OCI-LY7 (cell line): ENCODE results near the gene TMEM182. TPM values are rescaled to one million over a fixed set of nuclear protein-coding genes. Genes with fewer than 3 reads are reported as not detected.

ENCODE experiments used
- BruUV-seq: library from RNA; stranded (reverse); fragments of 400-500 nt; replicated peaks from 2 replicates; lab custom pipeline; 2021; lab: Mats Ljungman, UMichigan
- CTCF ChIA-PET: fragments of 300-600 bp; sonication (Branson Sonifier 250); formaldehyde crosslinking; loops from one replicate; lab custom pipeline; 2022; ENCODE audit warnings: antibody characterized with exemption; ENCODE audit not compliant: unreplicated experiment; lab: Charles Lee
- POLR2A ChIA-PET: fragments of 300-600 bp; sonication (Branson Sonifier 250); formaldehyde crosslinking; loops from one replicate; lab custom pipeline; 2022; ENCODE audit warnings: antibody characterized with exemption; lab: Charles Lee
- DNase-seq: peaks from one replicate; pipeline ENCODE4 v3.0.0-alpha.2; 2015; ENCODE audit warnings: low spot score
- H2AFZ ChIP-seq: fragments of 200-600 bp; sonication (generic), shearing (Covaris generic); 2 replicates; pipeline ENCODE4 v1.6.1; 2014; ENCODE audit warnings: mild to moderate bottlenecking, antibody characterized with exemption, low read length, moderate library complexity
- H3K27ac ChIP-seq: fragments of 200-600 bp; sonication (generic); 2 replicates; pipeline ENCODE4 v1.5.1; 2014; ENCODE audit warnings: mixed run types, low read depth, mild to moderate bottlenecking, moderate library complexity, low read length, inconsistent platforms; ENCODE audit not compliant: poor library complexity, severe bottlenecking
- H3K36me3 ChIP-seq: fragments of 200-600 bp; sonication (generic); 2 replicates; pipeline ENCODE4 v1.6.1; 2014; ENCODE audit warnings: mild to moderate bottlenecking, antibody characterized with exemption, low read length, moderate library complexity, mixed read lengths; ENCODE audit not compliant: insufficient read depth
- H3K4me1 ChIP-seq: fragments of 200-600 bp; sonication (generic); 2 replicates; pipeline ENCODE4 v1.5.1; 2014; ENCODE audit warnings: mild to moderate bottlenecking, low read length; ENCODE audit not compliant: insufficient read depth, poor library complexity, severe bottlenecking
- H3K4me2 ChIP-seq: fragments of 200-600 bp; sonication (generic); 2 replicates; pipeline ENCODE4 v1.6.1; 2014; ENCODE audit warnings: mild to moderate bottlenecking, low read length
- H3K4me3 ChIP-seq: fragments of 200-600 bp; sonication (generic); 2 replicates; pipeline ENCODE4 v1.5.1; 2014; ENCODE audit warnings: mild to moderate bottlenecking, low read depth, low read length; ENCODE audit not compliant: poor library complexity, severe bottlenecking
- H3K79me2 ChIP-seq: fragments of 200-600 bp; sonication (generic); 2 replicates; pipeline ENCODE4 v1.6.1; 2016; ENCODE audit warnings: low read depth, mild to moderate bottlenecking, low read length, moderate library complexity, mixed read lengths; ENCODE audit not compliant: insufficient read depth
- H3K9me2 ChIP-seq: fragments of 200-600 bp; sonication (generic); 2 replicates; pipeline ENCODE4 v1.6.1; 2016; ENCODE audit warnings: mild to moderate bottlenecking, low read length, mixed read lengths; ENCODE audit not compliant: insufficient read depth
- H3K9me3 ChIP-seq: fragments of 200-600 bp; sonication (generic); 2 replicates; pipeline ENCODE4 v1.6.1; 2014; ENCODE audit warnings: mild to moderate bottlenecking, mixed run types, low read length, mixed read lengths
- H4K20me1 ChIP-seq: fragments of 200-600 bp; sonication (generic); 2 replicates; pipeline ENCODE4 v1.6.1; 2014; ENCODE audit warnings: mild to moderate bottlenecking, antibody characterized with exemption, low read length, moderate library complexity, mixed read lengths; ENCODE audit not compliant: insufficient read depth
- CTCF ChIP-seq: fragments of 200-600 bp; sonication (generic); conservative IDR thresholded peaks from 2 replicates; pipeline ENCODE4 v1.5.1; 2014; ENCODE audit warnings: mild to moderate bottlenecking, antibody characterized with exemption, low read length, moderate library complexity, mixed read lengths
- EZH2phosphoT487 ChIP-seq: fragments of 200-600 bp; sonication (generic); IDR thresholded peaks from 2 replicates; pipeline ENCODE4 v1.6.1; 2018; ENCODE audit warnings: low read depth, borderline replicate concordance, mild to moderate bottlenecking, mixed run types, antibody characterized with exemption, low read length, moderate library complexity, mixed read lengths
- intact Hi-C: fragments of 100-400 bp; cut with micrococcal nuclease; formaldehyde crosslinking; loops from one replicate; pipeline ENCODE4 v1.10.0; 2022; ENCODE audit not compliant: unreplicated experiment
- total RNA-seq, 2 experiments: library from RNA; depleted of rRNA in 1 of 2; stranded (reverse); fragments of >200 nt in 1 of 2; shearing (Covaris generic) in 1 of 2; gene quantifications; 2 replicates each; pipeline ENCODE4 v1.2.3, GENCODE V29; 2014 to 2022

The TMEM182 gene
- total RNA-seq, 2 experiments from 2014 or later: 2.1 to 3.2 TPM

- BruUV-seq: TSS peak; percentile 86
- Histone ChIP-seq H3K4me1 (peaks cover 13% of the 10 kb centered on the region), H3K9me3 (no peaks in the 10 kb centered on the region), H3K27ac (no peak overlapping the region), H3K4me2 (peak overlapping the region; percentile 85), H3K4me3 (peak overlapping the region; percentile 88), H4K20me1 (no peaks in the 10 kb centered on the region), H3K79me2 (peaks cover 4% of the 10 kb centered on the region), H2AFZ (peak overlapping the region; percentile 97), H3K9me2 (no peaks in the 10 kb centered on the region), H3K36me3 (peaks cover 5% of the 10 kb centered on the region; the same call in 1 of the 2 replicates)
- ChIA-PET POLR2A (interaction anchor here (0.7 to 1.6 kb wide), 6 partner anchors 11 to 30 kb away, joined by 3 to 6 read pairs (median 4); no protein-coding TSS in a partner anchor), CTCF (no interaction called here)
- DNase-seq: peak; percentile 83
- intact Hi-C loops: no loop called here
- TF ChIP-seq EZH2phosphoT487 (no peak), CTCF (no peak)
Measured at GRCh38 chr2:102736410-102737409, 25.1 kb upstream of the TMEM182 start.

- Histone ChIP-seq H3K4me3 (peak overlapping the region; percentile 88), H3K9me2 (no peaks in the 10 kb centered on the region), H4K20me1 (no peaks in the 10 kb centered on the region), H3K4me1 (peaks cover 13% of the 10 kb centered on the region), H3K36me3 (no peaks in the 10 kb centered on the region), H3K27ac (no peak overlapping the region), H2AFZ (peak overlapping the region; percentile 97), H3K9me3 (no peaks in the 10 kb centered on the region), H3K4me2 (peak overlapping the region; percentile 85), H3K79me2 (peaks cover 4% of the 10 kb centered on the region)
- intact Hi-C loops: no loop called here
- ChIA-PET CTCF (no interaction called here), POLR2A (interaction anchor here (0.7 to 1.6 kb wide), 4 partner anchors 10 to 18 kb away, joined by 3 to 6 read pairs (median 5); no protein-coding TSS in a partner anchor)
- TF ChIP-seq EZH2phosphoT487 (no peak), CTCF (no peak)
- DNase-seq: no peak
- no TSS peak for BruUV-seq
Measured at GRCh38 chr2:102737431-102737830, 24.4 kb upstream of the TMEM182 start.
